ENCODE measurements around the gene DCLK1.
A peak's percentile ranks its signal among the peaks of the same experiment; 100 is the strongest.

DCLK1 gene

DNA sequence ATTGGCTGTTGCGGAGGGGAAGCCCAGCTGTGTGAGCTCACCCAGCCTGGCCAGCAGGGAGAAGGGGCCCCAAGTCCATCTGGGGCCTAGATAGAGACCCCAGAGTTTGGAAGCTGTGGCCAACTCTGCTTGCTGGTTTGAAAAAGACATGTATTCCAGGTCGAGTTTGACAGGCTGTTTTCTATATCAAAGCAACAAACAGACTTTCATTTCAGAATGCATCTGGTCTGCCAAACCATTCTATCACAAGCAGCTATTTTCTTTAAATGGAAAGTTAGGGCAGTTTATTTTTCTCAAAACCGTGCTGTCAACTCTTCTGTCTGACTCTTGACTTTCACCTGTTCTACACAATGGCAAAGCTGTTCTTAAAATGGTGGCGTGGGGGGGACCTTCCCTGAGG lies 185.8 kb downstream of the DCLK1 start:
- DNase-seq (ENCODE audit: low spot score): no peak

DNA sequence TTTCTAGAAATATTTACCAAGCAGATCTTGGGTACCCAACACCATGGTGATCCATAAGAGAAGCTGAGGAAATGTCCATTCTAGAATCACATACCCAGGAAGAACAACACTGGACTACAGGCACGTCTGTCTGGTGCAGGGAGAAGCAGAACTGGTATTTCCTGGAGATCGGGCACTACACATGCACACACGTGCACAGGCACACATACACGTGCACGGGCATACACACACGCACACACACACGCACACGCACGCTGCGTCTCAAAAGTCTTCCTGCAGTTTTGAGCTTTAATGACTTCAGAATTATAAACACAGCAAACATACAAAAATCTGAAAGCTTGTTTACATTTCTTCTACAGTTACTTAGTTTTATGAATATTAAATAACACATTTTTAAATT lies 189.8 kb downstream of the DCLK1 start:
- DNase-seq (ENCODE audit: low spot score): no peak

DNA sequence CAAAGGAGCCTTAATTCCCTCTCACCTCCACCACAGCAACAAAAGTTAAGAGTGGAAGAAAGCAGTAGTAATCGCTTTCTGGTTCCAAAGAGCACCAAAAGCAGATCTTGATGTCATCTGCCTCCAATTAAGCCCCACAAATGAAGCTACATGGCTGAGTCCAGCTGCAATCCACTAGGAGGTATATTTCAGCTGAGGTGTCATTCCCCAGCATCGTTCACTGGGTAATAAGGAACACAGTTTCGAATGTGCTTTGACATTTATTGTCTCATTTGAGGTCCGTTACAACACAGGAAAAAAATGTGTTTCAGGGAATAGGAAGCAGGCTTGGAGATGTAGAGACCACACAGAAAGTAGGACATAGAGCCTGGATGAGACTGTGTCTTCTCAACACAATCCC lies 190.4 kb downstream of the DCLK1 start:
- DNase-seq (ENCODE audit: low spot score): no peak

DNA sequence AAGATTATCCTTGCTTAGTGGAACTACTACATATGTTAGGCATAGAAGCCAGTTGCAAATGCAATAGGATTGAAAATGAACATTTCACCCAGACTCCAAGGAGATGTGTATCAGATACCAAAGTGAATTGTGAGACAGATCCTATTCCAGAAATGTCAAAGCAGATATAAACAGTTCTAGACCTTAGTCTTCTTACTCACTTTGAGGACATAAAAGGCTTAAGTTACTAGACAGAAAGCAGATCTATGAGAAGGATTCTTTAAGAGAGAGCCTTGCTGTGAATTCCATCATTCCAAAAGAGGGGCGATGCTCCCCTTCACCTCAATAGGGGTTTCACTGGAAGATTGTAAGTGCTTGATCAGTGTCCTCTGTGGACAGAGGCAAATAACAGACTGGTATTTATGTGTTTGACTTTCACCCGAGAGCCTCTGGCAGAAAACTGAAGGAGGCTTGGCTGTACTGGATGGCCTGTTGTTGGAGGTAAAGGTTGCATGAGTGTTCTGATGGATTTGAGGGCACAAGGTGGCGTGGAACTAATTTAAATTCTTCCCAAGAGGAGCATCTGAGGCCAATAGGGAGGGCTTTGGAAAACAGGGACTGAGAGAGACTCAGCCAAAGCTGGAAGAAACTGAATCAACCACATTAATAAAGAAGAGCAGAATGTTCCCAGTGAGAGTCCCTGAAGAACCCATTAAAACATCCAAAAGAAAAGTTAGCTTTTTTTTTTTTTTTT lies 194.8 kb downstream of the DCLK1 start:
- DNase-seq (ENCODE audit: low spot score): no peak

DNA sequence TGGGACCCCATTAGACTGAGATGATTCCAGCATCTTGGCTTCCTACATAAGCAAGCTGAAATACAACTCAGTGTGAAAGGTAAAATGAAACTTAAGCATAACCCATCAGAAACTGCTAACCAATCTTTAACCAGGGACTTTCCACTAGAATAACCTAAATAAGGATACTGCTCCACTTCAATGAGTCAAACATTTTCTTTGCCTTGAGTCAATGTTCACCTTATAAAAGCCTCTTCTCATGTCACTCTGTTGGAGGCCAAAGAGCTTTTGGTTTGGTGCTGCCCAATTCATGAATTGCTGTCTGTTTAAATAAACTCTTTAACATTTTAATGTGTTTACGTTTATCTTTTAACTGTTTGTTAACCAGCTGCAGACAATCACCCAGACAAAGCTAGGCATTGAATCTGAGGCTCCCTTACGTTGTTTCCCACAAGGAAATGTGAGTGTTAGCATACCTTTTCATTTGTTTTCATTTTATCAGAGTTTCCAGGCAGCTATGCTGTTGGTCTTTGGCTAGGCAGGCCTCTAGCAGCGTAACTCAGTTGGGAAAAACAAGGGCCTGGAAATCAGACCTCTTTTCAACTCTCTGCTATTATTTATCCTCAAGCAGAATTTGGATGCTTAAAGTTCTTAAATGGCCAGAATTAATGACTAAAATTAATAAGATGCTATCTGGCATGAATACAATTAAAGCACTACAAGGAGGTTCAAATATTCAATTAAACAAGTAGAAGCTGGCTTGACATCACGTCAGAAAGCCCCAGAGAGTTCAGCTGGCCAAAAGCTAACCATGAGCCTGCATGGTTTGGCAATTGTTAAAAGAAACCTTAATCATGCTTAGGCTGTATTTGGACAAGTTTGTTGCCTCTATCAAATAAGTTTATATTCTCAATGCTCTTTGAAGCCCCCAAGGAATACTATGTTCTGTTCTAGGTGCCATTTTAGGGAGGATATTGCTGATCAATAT lies 200.2 kb downstream of the DCLK1 start:
- no peak for DNase-seq (ENCODE audit: low spot score)

DNA sequence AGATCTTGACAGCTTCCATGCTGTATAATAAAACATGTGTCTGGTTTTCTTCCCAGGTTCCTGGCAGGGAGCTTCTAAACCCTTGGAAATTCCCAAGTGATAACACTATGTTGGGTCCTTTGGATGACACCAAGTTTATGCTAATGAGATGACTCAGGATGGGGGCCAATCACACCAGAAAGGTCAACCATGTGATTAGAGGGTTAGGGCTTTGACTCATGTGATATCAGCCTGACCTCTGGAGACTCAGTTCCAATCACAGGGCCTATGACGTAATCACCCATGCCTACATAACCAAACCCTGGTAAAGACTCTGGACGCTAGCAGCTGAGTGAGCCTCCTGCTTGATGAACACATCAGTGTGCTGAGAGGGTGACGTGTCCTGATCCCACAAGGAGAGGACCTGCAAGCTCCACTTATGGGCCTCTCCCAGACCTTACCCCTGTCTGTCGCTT lies 203.6 kb downstream of the DCLK1 start:
- DNase-seq (ENCODE audit: low spot score): peak; percentile 13

DNA sequence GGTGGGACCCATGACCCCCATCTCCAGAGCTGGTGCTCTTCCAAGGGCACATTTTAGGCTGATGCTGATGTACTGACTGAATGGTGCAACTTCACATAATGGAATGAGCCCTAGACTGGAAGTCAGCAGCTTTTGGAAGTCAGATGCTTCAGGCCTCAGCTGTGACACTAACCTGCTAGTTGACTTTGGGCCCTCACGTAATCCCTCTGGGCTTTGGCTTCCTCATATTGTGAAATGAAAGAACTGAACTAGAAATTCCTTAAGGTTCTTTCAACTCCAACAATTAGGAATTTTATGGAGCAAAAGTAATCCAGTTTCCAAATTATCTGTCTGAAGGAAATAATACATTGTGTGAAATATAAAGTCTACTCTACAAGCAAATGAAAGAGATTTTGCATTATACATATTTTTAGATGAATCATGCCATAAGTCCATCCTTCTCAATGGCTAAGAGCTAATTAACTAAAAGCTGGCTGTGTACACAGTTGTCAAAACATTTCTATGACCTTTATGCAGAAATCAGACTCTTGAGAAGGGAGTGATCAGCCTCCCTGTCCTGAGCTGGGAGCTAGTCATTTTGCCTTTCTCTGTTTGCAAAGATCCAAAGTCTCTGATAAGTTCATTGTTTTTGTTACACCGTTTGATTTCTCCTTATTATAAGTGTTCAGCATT lies 204.2 kb downstream of the DCLK1 start:
- peak; percentile 12 for DNase-seq (ENCODE audit: low spot score)

DNA sequence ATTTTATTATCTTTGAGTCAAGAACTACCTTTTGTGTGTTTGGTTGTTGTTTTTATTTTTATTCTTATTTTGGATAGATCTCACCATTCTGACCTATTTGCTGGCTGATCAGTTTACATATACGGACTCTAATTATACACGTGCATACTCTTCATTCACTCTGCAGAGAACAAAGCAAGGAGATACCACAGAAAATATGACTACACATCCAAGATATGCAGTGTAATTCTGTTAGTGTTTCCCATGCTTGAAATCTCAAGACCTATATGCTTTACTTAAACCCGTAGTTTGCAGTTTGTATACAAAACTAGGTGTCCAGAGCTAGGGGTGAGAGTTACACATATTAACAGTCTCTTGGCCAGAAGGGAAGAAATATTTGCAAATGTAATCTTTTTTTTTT lies 205.5 kb downstream of the DCLK1 start:
- no peak for DNase-seq (ENCODE audit: low spot score)

DNA sequence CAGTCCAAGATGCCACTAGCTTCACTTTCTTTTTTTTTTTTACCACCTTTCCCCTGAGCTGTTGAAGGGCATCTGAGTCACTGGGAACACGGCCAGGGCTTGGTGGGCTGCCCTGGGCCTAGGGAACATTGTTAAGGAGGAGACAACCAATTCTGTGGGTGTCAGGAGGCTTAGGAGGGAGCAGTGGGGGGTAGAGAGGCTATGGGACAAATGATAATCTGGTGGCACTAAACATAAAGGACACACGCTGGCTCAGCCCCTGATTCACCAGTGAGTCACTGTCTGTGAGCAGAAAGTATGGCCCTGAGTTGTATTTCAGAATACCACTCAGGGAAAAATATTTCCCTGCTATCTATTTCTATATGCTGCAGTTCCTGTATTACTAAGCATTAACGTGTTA lies 207.8 kb downstream of the DCLK1 start:
- DNase-seq (ENCODE audit: low spot score): peak; percentile 58

DNA sequence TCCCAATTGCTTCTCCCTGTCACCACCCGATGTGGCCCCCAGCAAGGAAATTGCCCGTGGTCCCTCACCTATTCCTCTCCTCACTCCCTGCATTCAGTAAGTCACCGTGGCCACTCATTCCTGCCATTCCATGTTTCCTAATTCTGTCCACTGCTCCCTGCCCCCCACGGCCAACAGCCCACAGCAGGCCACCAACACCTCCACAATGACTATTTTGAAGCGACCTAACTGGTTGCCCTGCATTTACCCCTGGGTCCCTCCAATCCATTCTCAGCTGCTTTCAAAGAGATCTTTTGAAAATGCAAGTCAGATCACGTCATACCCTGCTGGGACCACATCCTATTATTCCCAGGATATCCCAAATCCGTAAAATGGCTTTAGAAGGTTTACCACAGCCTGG lies 210.4 kb downstream of the DCLK1 start:
- no peak for DNase-seq (ENCODE audit: low spot score)

DNA sequence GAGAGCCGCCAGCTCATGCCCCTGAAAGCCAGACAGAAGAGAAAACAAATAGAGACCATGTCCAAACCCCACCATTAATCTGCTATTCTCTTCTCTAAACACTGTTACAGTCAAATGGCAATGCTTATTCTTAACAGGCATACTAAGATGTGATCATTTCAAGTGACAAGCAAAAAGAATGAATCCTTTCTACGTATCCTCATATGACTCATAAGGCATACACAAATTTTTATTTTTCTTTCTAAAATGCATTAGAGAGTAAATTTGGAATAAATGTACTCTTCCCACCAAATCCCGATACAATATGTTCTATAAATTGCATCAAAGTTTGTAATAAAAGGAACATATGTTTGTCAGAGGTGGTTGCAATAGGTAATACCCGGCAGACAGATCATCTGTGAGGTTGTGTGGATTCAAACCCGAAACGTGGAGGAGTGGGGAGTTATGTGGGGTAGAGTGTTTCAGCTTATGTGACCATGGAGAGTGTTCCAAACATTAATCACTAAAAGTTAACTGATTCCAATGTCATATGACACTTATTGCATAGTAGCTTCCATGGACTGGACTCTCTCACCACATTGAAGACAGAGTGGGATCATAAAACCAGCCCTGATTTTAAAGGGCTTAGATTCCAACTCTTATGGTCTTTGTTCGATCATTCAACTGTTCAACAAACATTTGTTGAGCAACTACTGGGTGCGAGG lies 213.1 kb downstream of the DCLK1 start:
- DNase-seq (ENCODE audit: low spot score): no peak

DNA sequence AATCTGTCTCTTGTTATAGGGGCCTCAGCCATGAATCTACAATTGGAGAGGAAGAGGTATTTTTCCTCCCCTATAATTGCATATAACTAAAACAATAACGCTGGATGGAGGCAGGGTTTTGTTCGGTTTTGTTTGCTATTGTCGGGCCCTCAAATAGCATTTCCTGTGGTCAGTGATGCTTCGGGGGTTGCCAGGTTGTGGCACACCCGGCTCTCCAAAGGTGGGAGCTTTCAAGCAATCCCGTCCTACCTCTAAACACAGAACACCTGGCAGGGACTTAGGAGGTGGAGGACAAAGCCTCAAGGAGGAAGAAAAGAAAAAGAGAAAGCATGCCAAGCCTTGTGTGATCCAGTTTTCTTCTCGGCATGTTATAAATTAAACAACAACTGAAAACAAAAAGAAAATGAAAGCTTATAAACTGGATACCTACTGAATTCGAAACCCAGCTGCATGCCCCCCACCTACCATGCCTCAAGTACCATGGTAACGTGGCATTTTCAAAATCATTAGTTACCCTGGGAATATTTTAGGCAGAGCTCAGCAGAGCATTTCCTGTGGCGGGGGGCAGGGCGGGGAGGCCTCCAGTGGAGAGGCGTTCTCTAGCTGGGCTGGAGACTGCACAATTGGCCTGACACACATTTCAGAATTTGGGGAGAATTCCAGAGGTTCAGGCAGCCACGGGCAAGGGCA lies 213.8 kb downstream of the DCLK1 start:
- peak; percentile 24 for DNase-seq (ENCODE audit: low spot score)

DNA sequence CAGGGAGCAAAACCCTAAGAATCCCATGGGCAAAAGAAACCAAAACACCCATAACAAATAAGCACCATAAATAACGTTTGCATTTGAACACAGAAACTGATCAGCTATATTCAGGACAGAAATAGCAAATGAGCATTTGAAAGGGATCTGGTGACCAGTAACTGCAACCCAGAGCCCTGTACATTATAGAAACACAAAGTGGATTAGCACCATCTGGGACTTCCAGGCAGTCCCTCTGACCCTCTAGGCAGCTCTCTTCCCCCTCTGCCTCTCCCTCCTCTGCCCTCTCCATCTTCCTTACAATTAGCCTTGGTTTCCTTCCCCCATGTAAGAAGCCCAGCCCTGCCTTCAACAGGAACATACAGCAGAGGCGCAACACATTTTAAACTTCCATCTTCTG lies 215.0 kb downstream of the DCLK1 start:
- DNase-seq (ENCODE audit: low spot score): no peak

DNA sequence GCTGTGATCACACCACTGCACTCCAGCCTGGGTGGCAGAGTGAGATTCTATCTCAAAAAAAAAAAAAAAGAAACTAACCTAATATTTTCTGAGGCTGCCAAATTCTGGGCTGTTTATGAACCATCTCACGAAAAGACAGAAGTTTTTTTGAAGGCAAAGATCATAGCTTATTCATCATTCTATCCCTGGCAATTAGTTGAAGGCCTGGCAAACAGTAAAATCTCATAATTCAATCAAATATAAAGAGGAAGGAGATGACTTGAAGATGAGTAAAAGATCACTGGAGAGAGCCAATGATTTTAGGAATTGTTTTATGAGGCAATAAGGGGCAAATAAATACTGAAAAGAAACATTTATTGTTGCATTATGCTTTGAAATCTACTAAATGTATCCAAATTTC lies 216.5 kb downstream of the DCLK1 start:
- DNase-seq (ENCODE audit: low spot score): no peak

DNA sequence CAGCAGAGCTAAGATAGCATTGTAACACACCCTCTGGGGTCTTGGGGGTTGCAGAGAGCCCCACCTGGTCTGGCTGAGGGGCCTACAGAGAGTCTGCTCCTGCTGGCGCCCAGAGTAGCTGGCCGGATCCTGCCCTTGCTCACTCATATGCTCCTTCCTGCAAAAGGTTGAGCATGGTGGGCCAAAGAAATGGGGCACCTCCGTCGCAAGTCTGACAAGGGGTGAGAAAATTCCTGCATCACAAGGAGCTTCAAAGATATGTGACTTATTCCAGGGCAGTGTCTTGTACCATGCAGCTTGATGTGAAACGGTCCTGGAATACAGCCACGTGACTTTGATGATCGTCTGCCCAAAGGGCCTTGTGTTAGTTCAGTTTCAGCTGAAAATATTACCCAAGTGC lies 218.3 kb downstream of the DCLK1 start:
- no peak for DNase-seq (ENCODE audit: low spot score)

DNA sequence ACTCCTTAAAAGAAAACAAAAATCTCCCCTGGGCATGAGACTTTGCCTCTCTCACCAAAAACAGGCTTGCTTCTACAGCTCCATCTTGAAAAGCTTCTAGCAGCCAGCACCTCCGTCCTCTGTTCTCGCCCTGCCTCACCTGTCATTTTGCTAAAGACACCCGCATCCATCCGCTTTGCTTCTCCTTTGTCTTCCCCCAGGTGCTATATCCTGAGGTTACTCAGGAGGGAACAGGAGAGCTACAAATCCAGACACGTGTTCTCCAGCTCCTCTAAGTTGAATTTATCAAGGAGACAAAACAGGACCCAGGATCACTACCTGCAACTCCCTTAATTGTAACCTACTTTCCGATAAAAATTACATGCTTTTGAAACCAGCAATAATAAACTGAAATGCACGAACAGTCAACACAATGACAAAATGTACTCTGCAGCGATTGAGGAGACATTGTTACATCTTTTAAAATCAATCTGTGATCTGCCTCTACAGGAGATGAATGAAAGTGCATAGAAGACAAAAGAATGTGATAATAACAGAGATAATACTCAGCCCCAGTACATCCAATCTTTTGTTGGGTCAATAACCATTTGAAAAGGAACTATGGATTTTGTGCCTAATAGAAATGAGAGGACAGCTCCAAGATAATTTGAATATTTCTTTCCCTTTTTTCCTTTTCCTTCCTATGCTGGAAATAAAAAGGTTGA lies 221.2 kb downstream of the DCLK1 start:
- DNase-seq (ENCODE audit: low spot score): no peak

DNA sequence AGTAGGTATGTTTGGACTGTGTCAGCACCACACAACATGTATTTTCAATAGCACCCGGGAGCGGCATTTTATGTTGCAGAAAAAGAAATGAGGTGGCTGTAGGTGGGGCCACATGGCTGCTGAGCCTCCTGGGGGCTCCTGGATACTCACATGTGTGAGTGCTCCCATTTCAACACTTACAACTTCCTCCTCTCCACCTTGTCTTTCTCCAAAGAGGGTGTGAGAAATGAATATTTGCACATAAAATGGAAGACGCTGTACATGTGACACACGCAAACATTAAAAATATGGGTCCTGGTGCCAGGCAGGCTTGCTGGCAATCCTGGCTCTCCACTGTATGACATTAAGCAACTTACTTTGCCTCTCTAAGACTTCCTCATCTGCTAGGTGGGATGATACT lies 222.1 kb downstream of the DCLK1 start:
- no peak for DNase-seq (ENCODE audit: low spot score)

DNA sequence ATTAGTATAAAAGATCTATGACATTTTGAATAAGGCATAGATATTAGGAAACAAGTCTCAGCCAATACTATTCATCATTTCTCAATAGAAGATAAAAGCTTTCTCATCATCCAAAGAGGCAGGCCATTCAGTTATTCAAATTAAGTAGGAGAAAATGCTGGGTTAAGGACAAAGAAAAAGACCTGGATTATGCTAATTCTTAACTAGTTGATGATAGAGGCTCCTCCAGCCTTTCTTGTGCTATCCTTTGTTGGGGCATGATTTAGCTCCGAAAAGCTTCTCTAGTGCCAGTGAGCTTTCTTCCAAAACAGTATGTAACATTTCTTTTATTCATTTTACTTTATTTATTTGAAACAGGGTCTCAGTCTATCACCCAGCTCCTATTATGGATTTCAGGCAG lies 223.0 kb downstream of the DCLK1 start:
- DNase-seq (ENCODE audit: low spot score): no peak

DNA sequence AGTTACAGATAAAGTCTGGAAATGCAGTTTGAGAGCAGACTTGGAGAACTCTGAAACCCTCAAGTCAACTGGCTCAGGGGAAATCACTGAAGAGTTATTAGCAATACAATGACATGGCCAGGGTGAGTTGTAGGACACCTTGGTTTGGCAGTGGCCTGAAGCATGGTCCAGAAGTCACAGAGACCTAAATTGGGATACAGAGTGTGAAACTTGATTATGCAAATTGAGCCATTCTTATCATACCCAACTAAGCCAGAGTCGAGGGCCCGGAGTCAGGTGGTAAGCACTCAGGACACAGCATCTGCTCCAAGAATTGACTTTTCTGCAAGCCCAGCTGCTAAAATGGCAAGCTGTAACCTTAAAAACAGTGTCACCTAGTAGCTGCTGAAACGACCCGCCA lies 224.5 kb downstream of the DCLK1 start:
- no peak for DNase-seq (ENCODE audit: low spot score)

DNA sequence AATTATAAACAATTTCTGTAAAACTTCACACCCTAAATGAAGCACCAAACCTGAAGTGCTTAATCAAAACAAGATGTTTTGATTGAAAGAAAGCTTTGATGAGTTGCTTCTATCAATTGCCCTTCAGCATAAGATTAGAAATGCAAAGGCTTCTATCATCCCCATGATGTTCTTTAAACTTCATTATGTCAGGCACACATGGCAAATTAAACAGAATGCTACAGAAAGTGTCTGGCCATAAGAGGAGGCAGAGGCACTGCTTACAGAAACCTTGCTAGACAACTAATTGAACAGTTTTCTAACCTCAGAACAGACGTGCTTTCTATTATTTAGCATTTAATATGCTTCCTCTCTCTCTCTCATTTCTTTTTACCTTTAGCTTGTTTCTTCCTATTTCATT lies 228.1 kb downstream of the DCLK1 start:
- DNase-seq (ENCODE audit: low spot score): no peak

DNA sequence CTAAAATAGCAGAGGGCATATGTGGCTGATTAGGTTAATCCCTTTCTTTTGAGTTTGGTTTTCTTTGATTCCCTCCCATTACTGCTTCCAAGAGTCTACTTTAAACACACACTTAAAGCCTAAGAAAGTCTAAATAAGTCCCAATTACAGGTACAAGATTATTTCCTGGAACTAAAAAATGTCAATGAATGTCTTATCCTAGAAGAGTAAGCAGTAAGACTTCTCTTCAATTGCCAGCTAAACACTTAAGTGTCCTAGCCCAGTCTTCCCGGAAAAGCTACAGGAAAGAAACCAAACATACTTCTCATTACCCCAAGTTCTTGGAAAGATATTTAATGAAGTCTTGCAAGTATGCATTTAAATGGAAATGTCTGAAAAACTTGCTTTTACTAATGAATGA lies 233.1 kb downstream of the DCLK1 start:
- no peak for DNase-seq (ENCODE audit: low spot score)

All from AG08396 (cell line).